ENCODE data around the gene SUSD6.

DNA sequence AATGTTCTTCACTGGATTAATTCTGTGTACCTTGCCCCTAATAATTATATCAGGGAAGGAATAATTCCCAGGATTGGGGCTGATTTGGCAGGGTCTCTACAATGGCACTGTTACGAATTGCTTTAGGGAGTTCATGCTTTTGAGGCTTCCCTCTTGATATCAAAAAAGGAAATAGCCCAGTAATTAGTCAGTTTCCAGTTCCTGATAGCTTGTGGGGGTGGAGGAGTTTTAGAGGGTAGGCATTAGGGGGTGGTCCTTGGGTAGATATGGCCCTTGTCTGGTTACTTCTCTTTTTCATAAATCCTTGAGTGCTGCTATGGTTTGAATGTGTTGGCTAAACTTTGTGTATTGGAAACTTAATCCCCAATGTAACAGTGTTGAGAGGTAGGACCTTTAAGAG, 149.4 kb downstream of the SUSD6 start:
- no peak for TF ChIP-seq EZH2 (IDR thresholded peaks at IDR 0.05)
- no peak for TF ChIP-seq POLR2AphosphoS5 (IDR thresholded peaks at IDR 0.05; ENCODE audit: borderline replicate concordance, low read depth, low read length)
